HepG2 (cell line): ENCODE measurements around the gene FAM110A. TPM values are rescaled to one million over a fixed set of nuclear protein-coding genes. Genes with fewer than 3 reads are reported as not detected.

Experiments
- CBX5 ChIP-seq: sonication (generic); formaldehyde crosslinking; IDR thresholded peaks from 2 replicates; pipeline ENCODE4 v1.4.0; 2020; ENCODE audit warnings: missing genetic modification reagents, borderline replicate concordance
- CREB1 ChIP-seq, 2 experiments: fragments of 450-650 bp in 1 of 2; IDR thresholded peaks; 2 replicates each; pipeline ENCODE4 v1.6.1; 2016 to 2017; ENCODE audit warnings: control low read depth in 1 of 2, mild to moderate bottlenecking in 1 of 2, missing compliant biosample characterization in 1 of 2, missing genetic modification characterization in 1 of 2
- ETV6 ChIP-seq: sonication (generic); formaldehyde crosslinking; conservative IDR thresholded peaks from 2 replicates; pipeline ENCODE4 v1.4.0; 2020; ENCODE audit warnings: missing genetic modification reagents
- HBP1 ChIP-seq: IDR thresholded peaks from 2 replicates; pipeline ENCODE4 v1.6.1; 2016; ENCODE audit warnings: low read depth, control low read depth
- MTF2 ChIP-seq: sonication (generic); formaldehyde crosslinking; IDR thresholded peaks from 2 replicates; pipeline ENCODE4 v1.5.0; 2020; ENCODE audit warnings: missing genetic modification reagents, borderline replicate concordance
- NFYB ChIP-seq: sonication (generic); formaldehyde crosslinking; IDR thresholded peaks from 2 replicates; pipeline ENCODE4 v1.4.0; 2020; ENCODE audit warnings: missing genetic modification reagents
- RERE ChIP-seq: IDR thresholded peaks from 2 replicates; pipeline ENCODE4 v1.6.1; 2016; ENCODE audit warnings: low read depth, missing genetic modification reagents, missing compliant biosample characterization
- SMAD9 ChIP-seq: sonication (generic); formaldehyde crosslinking; IDR thresholded peaks from 2 replicates; pipeline ENCODE4 v1.5.1; 2020; ENCODE audit warnings: mild to moderate bottlenecking, missing genetic modification reagents
- TAF15 ChIP-seq: fragments of 200-400 bp; formaldehyde crosslinking; IDR thresholded peaks from one replicate; pipeline ENCODE4 v1.6.1; 2018; ENCODE audit warnings: mild to moderate bottlenecking, low read depth, low read length; ENCODE audit not compliant: poor library complexity, severe bottlenecking
- TOE1 ChIP-seq: sonication (generic); formaldehyde crosslinking; IDR thresholded peaks from 2 replicates; pipeline ENCODE4 v1.4.0; 2020; ENCODE audit warnings: mild to moderate bottlenecking, missing genetic modification reagents
- TP53 ChIP-seq: sonication (generic); formaldehyde crosslinking; conservative IDR thresholded peaks from 2 replicates; pipeline ENCODE4 v1.4.0; 2020; ENCODE audit warnings: missing genetic modification reagents
- ZFP41 ChIP-seq: sonication (generic); formaldehyde crosslinking; IDR thresholded peaks from 2 replicates; pipeline ENCODE4 v1.4.0; 2020; ENCODE audit warnings: mild to moderate bottlenecking, missing genetic modification reagents, borderline replicate concordance
- ZNF350 ChIP-seq: sonication (generic); formaldehyde crosslinking; IDR thresholded peaks from 2 replicates; pipeline ENCODE4 v1.4.0; 2020; ENCODE audit warnings: mild to moderate bottlenecking, low read depth, missing genetic modification reagents, borderline replicate concordance
- ZNF383 ChIP-seq: sonication (generic); formaldehyde crosslinking; IDR thresholded peaks from 2 replicates; pipeline ENCODE4 v1.4.0; 2020; ENCODE audit warnings: missing genetic modification reagents, mild to moderate bottlenecking, borderline replicate concordance
- ZNF547 ChIP-seq: sonication (generic); formaldehyde crosslinking; IDR thresholded peaks from 2 replicates; pipeline ENCODE4 v1.5.1; 2020; ENCODE audit warnings: mild to moderate bottlenecking, missing genetic modification reagents
- ZNF737 ChIP-seq: sonication (generic); formaldehyde crosslinking; IDR thresholded peaks from 2 replicates; pipeline ENCODE4 v1.5.0; 2020; ENCODE audit warnings: missing genetic modification reagents, mild to moderate bottlenecking, borderline replicate concordance
- ZSCAN29 ChIP-seq: sonication (generic); formaldehyde crosslinking; conservative IDR thresholded peaks from 2 replicates; pipeline ENCODE4 v1.4.0; 2020; ENCODE audit warnings: mild to moderate bottlenecking, missing genetic modification reagents
- polyA plus RNA-seq, 8 experiments: library from polyadenylated mRNA; depleted of rRNA in 3 of 8; stranded (reverse) in 7 of 8; unstranded in 1 of 8; fragments of >200 nt; fragmentation: Illumina TruSeq in 4 of 8; extraction: Trizol in 4 of 8; gene quantifications; 2 replicates each; pipeline versions ENCODE4 v1.2.1 to v1.2.3, GENCODE V29; 2011 to 2016; ENCODE audit warnings: low read depth in 4 of 8, missing spikeins in 1 of 8, mixed read lengths in 1 of 8; ENCODE audit not compliant: insufficient read depth in 1 of 8
- total RNA-seq, 5 experiments: library from RNA; depleted of rRNA; stranded (reverse); fragments of >200 nt; fragmentation: Illumina TruSeq; extraction: Trizol; gene quantifications; 2 replicates each; pipeline ENCODE4 v1.2.3, GENCODE V29; 2016; ENCODE audit warnings: low read depth in 1 of 5
- TF ChIP-seq, protein P1 (sequence below): sonication (generic); formaldehyde crosslinking; IDR thresholded peaks from 2 replicates; pipeline ENCODE4 v1.4.0; 2020; ENCODE audit warnings: low read depth, missing genetic modification reagents

FAM110A gene
- total and polyA plus RNA-seq, 2 of the 13 experiments (the other 11 are each of a cell fraction or from before 2014, with no cell fraction given), result 1.9 TPM

DNA sequence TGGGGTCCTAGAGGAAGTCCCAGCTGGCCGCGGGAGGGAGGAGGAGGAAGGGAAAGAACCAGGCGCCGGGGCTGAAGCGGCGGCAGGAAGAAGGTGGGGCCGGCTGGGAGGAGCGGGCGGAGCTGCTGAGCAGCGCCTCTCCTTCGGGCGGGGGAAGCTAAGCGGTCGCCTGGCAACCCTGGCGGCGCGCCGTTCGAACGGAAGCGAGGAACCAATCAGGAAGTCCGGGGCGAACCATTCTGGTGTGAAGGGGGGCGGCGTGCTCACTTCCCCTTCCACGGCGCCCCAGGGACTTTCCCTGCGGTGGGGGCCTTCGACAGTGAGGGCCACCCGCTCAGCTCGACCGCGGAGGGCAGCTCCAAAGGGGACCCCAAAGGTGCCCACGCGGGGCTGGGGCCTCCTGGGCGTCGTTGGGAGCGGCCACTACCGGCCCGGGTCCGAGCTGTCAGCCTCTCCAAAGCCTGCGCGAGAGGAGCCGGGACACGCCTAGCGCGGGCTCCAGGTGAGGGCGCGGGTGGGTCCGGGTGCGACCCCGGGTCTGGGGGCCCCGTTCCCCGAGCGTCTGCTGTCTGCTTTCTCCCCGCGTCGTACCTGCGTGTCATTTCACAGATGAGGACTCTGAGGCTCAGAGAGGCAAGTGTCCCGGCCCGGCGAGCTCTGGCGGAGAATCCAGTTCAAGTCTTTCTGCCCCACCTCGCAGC, at the start of gene FAM110A (continued):
- TF ChIP-seq RERE (CRISPR knock-in tag) (no peak), ZNF547 (CRISPR knock-in tag) (peak; percentile 76; the same call in 1 of the 2 replicates), TOE1 (CRISPR knock-in tag) (no peak; the same call in 1 of the 2 replicates), TP53 (CRISPR knock-in tag) (peak; percentile 39), ZSCAN29 (CRISPR knock-in tag) (0 out of 2 replicates have a peak, but pooled peaks have one; percentile 20), ZNF350 (peak; percentile 86; the same call in 1 of the 2 replicates), MTF2 (CRISPR knock-in tag) (peak; percentile 92), SMAD9 (no peak; the same call in 1 of the 2 replicates), ZFP41 (no peak), NFYB (CRISPR knock-in tag) (peak; percentile 100), CREB1 (IDR thresholded peaks at IDR 0.05) (0 out of 2 replicates have a peak, but pooled peaks have one; percentile 8), CREB1 (CRISPR knock-in tag; IDR thresholded peaks at IDR 0.05) (no peak), ETV6 (CRISPR knock-in tag) (no peak), ZNF383 (CRISPR knock-in tag) (peak; percentile 85; the same call in 1 of the 2 replicates), ZNF737 (CRISPR knock-in tag) (no peak), TAF15 (peak; percentile 71), CBX5 (CRISPR knock-in tag) (peak; percentile 57; the same call in 1 of the 2 replicates), HBP1 (CRISPR knock-in tag) (no peak)
- TF ChIP-seq, protein P1, sequence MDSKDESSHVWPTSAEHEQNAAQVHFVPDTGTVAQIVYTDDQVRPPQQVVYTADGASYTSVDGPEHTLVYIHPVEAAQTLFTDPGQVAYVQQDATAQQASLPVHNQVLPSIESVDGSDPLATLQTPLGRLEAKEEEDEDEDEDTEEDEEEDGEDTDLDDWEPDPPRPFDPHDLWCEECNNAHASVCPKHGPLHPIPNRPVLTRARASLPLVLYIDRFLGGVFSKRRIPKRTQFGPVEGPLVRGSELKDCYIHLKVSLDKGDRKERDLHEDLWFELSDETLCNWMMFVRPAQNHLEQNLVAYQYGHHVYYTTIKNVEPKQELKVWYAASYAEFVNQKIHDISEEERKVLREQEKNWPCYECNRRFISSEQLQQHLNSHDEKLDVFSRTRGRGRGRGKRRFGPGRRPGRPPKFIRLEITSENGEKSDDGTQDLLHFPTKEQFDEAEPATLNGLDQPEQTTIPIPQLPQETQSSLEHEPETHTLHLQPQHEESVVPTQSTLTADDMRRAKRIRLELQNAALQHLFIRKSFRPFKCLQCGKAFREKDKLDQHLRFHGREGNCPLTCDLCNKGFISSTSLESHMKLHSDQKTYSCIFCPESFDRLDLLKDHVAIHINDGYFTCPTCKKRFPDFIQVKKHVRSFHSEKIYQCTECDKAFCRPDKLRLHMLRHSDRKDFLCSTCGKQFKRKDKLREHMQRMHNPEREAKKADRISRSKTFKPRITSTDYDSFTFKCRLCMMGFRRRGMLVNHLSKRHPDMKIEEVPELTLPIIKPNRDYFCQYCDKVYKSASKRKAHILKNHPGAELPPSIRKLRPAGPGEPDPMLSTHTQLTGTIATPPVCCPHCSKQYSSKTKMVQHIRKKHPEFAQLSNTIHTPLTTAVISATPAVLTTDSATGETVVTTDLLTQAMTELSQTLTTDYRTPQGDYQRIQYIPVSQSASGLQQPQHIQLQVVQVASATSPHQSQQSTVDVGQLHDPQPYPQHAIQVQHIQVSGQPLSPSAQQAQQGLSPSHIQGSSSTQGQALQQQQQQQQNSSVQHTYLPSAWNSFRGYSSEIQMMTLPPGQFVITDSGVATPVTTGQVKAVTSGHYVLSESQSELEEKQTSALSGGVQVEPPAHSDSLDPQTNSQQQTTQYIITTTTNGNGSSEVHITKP (CRISPR knock-in tag), result peak; percentile 100
